ENCODE measurements around the gene SUMO4. TPM values are rescaled to one million over a fixed set of nuclear protein-coding genes. Genes with fewer than 3 reads are reported as not detected.

Gene SUMO4
- total RNA-seq, 6 donors from 2014 or later = 1.9 to 8.4 (median 3.5) TPM

DNA sequence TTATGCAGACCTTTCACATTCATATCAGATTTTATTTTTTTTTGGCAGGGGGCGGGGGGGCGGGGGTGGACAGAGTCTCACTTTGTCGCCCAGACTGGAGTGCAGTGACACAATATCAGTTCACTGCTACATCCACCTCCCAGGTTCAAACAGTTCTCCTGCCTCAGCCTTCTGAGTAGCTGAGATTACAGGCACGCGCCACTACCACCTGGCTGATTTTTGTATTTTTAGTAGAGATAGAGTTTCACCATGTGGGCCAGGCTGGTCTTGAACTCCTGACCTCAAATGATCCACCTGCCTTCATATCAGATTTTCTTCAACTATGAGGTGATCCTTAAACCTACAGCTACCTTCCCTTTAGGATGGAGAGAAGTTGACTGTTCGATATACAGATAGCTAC, 8.0 kb upstream of the SUMO4 start:
- WGBS, 2 donors = 98% methylated on average over 6 of the region's 6 CpGs
- no peak overlapping the region for H3K27ac ChIP-seq
- TF ChIP-seq POLR2AphosphoS5 (IDR thresholded peaks at IDR 0.05) (no peak), POLR2A (IDR thresholded peaks at IDR 0.05) (no peak), EP300 (IDR thresholded peaks at IDR 0.05) (no peak)
- TF ChIP-seq, protein P1, sequence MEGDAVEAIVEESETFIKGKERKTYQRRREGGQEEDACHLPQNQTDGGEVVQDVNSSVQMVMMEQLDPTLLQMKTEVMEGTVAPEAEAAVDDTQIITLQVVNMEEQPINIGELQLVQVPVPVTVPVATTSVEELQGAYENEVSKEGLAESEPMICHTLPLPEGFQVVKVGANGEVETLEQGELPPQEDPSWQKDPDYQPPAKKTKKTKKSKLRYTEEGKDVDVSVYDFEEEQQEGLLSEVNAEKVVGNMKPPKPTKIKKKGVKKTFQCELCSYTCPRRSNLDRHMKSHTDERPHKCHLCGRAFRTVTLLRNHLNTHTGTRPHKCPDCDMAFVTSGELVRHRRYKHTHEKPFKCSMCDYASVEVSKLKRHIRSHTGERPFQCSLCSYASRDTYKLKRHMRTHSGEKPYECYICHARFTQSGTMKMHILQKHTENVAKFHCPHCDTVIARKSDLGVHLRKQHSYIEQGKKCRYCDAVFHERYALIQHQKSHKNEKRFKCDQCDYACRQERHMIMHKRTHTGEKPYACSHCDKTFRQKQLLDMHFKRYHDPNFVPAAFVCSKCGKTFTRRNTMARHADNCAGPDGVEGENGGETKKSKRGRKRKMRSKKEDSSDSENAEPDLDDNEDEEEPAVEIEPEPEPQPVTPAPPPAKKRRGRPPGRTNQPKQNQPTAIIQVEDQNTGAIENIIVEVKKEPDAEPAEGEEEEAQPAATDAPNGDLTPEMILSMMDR (IDR thresholded peaks at IDR 0.05) = no peak

GRCh38 chr6:149392535-149392934, 7.5 kb upstream of the SUMO4 start:
- no peak overlapping the region for H3K27ac ChIP-seq
- no peaks in the 10 kb centered on the region for H3K9me3 ChIP-seq
- H3K4me3 ChIP-seq = no peak overlapping the region
- H3K27me3 ChIP-seq = no peaks in the 10 kb centered on the region
- peaks cover 0 to under 1% (median 0%) of the 10 kb centered on the region in 4 donors for H3K36me3 ChIP-seq
- TF ChIP-seq POLR2AphosphoS5 (IDR thresholded peaks at IDR 0.05) = no peak
- no peaks in the 10 kb centered on the region for H3K4me1 ChIP-seq
- DNase-seq (no peak), ATAC-seq (ENCODE audit: low FRiP score in 2 of 2) (no peak)

More for the DNA sequence above, 8.0 kb upstream of the SUMO4 start:
- H3K4me1 ChIP-seq = no peaks in the 10 kb centered on the region
- H3K36me3 ChIP-seq = no peaks in the 10 kb centered on the region
- DNase-seq (no peak), ATAC-seq (ENCODE audit: low FRiP score in 2 of 2) (no peak)
- H3K9me3 ChIP-seq = no peaks in the 10 kb centered on the region
- no peaks in the 10 kb centered on the region for H3K27me3 ChIP-seq
- H3K4me3 ChIP-seq = no peak overlapping the region

DNA sequence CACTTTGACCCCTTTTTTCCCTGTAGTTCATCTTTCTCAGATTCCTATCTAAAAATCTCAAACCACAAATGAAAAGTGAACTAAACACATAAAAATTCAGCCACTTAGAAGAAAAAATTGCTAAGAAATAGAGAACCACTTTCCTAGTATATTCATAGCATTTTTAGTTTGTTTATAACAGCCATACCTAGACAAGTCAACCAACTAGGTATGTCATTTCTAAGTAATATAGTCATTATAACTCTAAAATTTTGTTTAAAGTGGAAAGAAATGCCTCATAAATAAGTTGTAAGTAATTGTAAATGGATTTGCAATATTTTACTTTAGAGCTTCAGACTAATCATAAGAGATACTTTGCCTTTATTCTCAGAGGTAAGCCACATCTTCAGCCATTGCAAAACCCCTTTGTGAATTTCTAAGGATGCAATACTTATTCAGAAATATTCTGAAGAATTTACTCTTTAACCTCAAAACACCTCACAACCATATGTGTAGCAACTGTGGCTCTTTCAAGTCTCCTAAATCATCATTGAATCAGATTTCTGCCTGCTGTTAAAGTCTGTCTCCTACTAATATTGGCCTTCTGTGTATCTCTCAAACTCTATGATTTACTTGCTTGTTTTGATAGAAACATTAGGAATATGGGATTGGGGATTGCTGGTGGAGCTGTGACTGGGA, 6.9 kb upstream of the SUMO4 start:
- H3K36me3 ChIP-seq = peaks cover 0 to 6% (median 0%) of the 10 kb centered on the region in 4 donors
- no peaks in the 10 kb centered on the region for H3K27me3 ChIP-seq
- H3K4me1 ChIP-seq = no peaks in the 10 kb centered on the region
- DNase-seq (no peak), ATAC-seq (ENCODE audit: low FRiP score in 2 of 2) (no peak)
- TF ChIP-seq POLR2A (IDR thresholded peaks at IDR 0.05) (no peak), EP300 (IDR thresholded peaks at IDR 0.05) (no peak), POLR2AphosphoS5 (IDR thresholded peaks at IDR 0.05) (no peak)
- TF ChIP-seq, protein P1 (IDR thresholded peaks at IDR 0.05) = no peak
- H3K27ac ChIP-seq = no peak overlapping the region
- no peak overlapping the region for H3K4me3 ChIP-seq
- H3K9me3 ChIP-seq = no peaks in the 10 kb centered on the region

DNA sequence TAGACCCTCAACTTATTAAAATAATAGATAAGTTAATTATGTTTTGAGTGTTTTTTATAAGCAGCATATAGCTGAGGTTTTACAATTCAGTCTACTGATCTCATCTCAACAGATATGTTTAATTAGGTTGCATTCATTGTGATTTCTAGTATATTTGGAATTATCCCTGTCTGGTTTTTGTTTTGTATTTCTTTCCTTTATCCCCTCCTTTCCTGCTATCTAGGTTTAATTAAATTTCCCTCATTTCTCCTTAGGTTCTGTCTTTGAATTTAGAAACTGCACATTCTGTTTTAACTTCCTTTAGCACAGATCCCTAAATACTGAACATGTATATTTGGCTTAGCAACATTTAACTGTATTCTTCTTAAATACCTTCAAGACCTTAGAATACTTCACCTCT, 4.9 kb upstream of the SUMO4 start:
- ATAC-seq (ENCODE audit: low FRiP score in 2 of 2) = no peak
- no peak for DNase-seq
- Histone ChIP-seq H3K36me3 (peaks cover 0 to 20% (median 7%) of the 10 kb centered on the region in 4 donors), H3K27me3 (no peaks in the 10 kb centered on the region), H3K4me1 (no peaks in the 10 kb centered on the region), H3K27ac (no peak overlapping the region), H3K9me3 (no peaks in the 10 kb centered on the region), H3K4me3 (no peak overlapping the region)
- TF ChIP-seq, protein P1 (IDR thresholded peaks at IDR 0.05) = no peak
- TF ChIP-seq POLR2A (IDR thresholded peaks at IDR 0.05) (no peak), EP300 (IDR thresholded peaks at IDR 0.05) (no peak), POLR2AphosphoS5 (IDR thresholded peaks at IDR 0.05) (no peak)

DNA sequence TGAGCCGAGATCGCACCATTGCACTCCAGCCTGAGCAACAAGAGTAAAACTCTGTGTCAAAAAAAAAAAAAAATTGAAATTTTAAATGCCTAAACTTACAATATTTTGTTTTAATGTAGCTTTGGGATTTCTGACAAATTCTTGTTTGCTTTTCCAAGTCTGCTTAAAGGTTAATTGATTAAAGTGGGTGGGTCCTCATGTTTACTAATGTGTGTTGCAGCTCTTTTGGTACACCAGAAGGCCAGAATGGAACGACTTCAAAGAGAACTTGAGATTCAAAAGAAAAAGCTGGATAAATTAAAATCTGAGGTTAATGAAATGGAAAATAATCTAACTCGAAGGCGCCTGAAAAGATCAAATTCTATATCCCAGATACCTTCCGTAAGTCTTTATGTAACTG, 2.7 kb upstream of the SUMO4 start:
- DNase-seq = no peak
- ATAC-seq (ENCODE audit: low FRiP score in 2 of 2) = no peak
- no peaks in the 10 kb centered on the region for H3K9me3 ChIP-seq
- TF ChIP-seq POLR2AphosphoS5 (IDR thresholded peaks at IDR 0.05) (no peak), POLR2A (IDR thresholded peaks at IDR 0.05) (no peak)
- H3K36me3 ChIP-seq = peaks cover 0 to 34% (median 12%) of the 10 kb centered on the region in 4 donors
- no peaks in the 10 kb centered on the region for H3K4me1 ChIP-seq
- H3K4me3 ChIP-seq = no peak overlapping the region
- H3K27me3 ChIP-seq = no peaks in the 10 kb centered on the region
- WGBS, 2 donors = 93 to 96% methylated on average over 6 of the region's 6 CpGs
- no peak overlapping the region for H3K27ac ChIP-seq

- DNase-seq (no peak), ATAC-seq (ENCODE audit: low FRiP score in 2 of 2) (no peak)
- TF ChIP-seq POLR2A (IDR thresholded peaks at IDR 0.05) (no peak), POLR2AphosphoS5 (IDR thresholded peaks at IDR 0.05) (no peak), EP300 (IDR thresholded peaks at IDR 0.05) (no peak)
- TF ChIP-seq, protein P1 (IDR thresholded peaks at IDR 0.05) = no peak
- peaks cover 0 to 10% (median 0%) of the 10 kb centered on the region in 4 donors for H3K4me1 ChIP-seq
- H3K9me3 ChIP-seq = no peaks in the 10 kb centered on the region
- H3K4me3 ChIP-seq = no peak overlapping the region
- no peak overlapping the region for H3K27ac ChIP-seq
- WGBS, 2 donors = 97% methylated on average over 3 of the region's 3 CpGs
- peaks cover 0 to 56% (median 18%) of the 10 kb centered on the region in 4 donors for H3K36me3 ChIP-seq
- H3K27me3 ChIP-seq = no peaks in the 10 kb centered on the region
These were observed 3.5 kb downstream of the SUMO4 start for GRCh38 chr6:149403534-149403933.
